H9 (cell line): ENCODE measurements around the gene KCNAB1. TPM values are rescaled to one million over a fixed set of nuclear protein-coding genes. Genes with fewer than 3 reads are reported as not detected.

Source experiments
- DNase-seq: peaks from one replicate; pipeline ENCODE4 v3.0.0-alpha.2; 2017
- H2AFZ ChIP-seq: one replicate; pipeline ENCODE4 v1.6.1; 2013; ENCODE audit warnings: mild to moderate bottlenecking, low read length, control low read depth, moderate library complexity
- H2AK5ac ChIP-seq: 2 replicates; pipeline ENCODE4 v1.6.1; 2013; ENCODE audit warnings: low read length, control low read depth, mixed read lengths; ENCODE audit not compliant: insufficient read length
- H2BK120ac ChIP-seq: one replicate; pipeline ENCODE4 v1.6.1; 2013; ENCODE audit warnings: low read depth, mild to moderate bottlenecking, low read length, control low read depth, inconsistent platforms; ENCODE audit not compliant: poor library complexity, severe bottlenecking
- H2BK12ac ChIP-seq: 2 replicates; pipeline ENCODE4 v1.6.1; 2013; ENCODE audit warnings: low read length, control low read depth, mixed read lengths, low read depth; ENCODE audit not compliant: insufficient read length
- H2BK15ac ChIP-seq: 2 replicates; pipeline ENCODE4 v1.6.1; 2013; ENCODE audit warnings: low read depth, low read length, control low read depth
- H2BK20ac ChIP-seq: one replicate; pipeline ENCODE4 v1.6.1; 2013; ENCODE audit warnings: low read depth, mild to moderate bottlenecking, low read length, control low read depth, inconsistent platforms; ENCODE audit not compliant: poor library complexity, severe bottlenecking
- H2BK5ac ChIP-seq: 2 replicates; pipeline ENCODE4 v1.6.1; 2013; ENCODE audit warnings: low read length, control low read depth, mixed read lengths; ENCODE audit not compliant: insufficient read length
- H3K14ac ChIP-seq: 2 replicates; pipeline ENCODE4 v1.6.1; 2013; ENCODE audit warnings: low read length, control low read depth; ENCODE audit not compliant: insufficient read depth
- H3K18ac ChIP-seq: 2 replicates; pipeline ENCODE4 v1.6.1; 2013; ENCODE audit warnings: low read depth, mild to moderate bottlenecking, mixed read lengths, low read length, control low read depth; ENCODE audit not compliant: insufficient read length
- H3K23ac ChIP-seq: 2 replicates; pipeline ENCODE4 v1.6.1; 2013; ENCODE audit warnings: low read length, control low read depth, mixed read lengths, low read depth; ENCODE audit not compliant: insufficient read length
- H3K23me2 ChIP-seq: 2 replicates; pipeline ENCODE4 v1.6.1; 2013; ENCODE audit warnings: low read depth, mild to moderate bottlenecking, mixed read lengths, low read length, control low read depth; ENCODE audit not compliant: insufficient read length, poor library complexity, severe bottlenecking
- H3K27ac ChIP-seq: 2 replicates; pipeline ENCODE4 v1.5.1; 2013; ENCODE audit warnings: low read length, control low read depth, mixed read lengths, low read depth; ENCODE audit not compliant: insufficient read length
- H3K27me3 ChIP-seq: 2 replicates; pipeline ENCODE4 v1.6.1; 2013; ENCODE audit warnings: low read length, control low read depth, inconsistent platforms; ENCODE audit not compliant: insufficient read depth
- H3K4ac ChIP-seq: 2 replicates; pipeline ENCODE4 v1.6.1; 2013; ENCODE audit warnings: low read depth, mild to moderate bottlenecking, control low read depth, inconsistent platforms, low read length, moderate library complexity
- H3K4me1 ChIP-seq: 2 replicates; pipeline ENCODE4 v1.6.1; 2013; ENCODE audit warnings: low read length, control low read depth, inconsistent platforms; ENCODE audit not compliant: insufficient read depth
- H3K4me2 ChIP-seq: 2 replicates; pipeline ENCODE4 v1.6.1; 2013; ENCODE audit warnings: low read length, control low read depth, mixed read lengths; ENCODE audit not compliant: insufficient read length, insufficient read depth
- H3K56ac ChIP-seq: 2 replicates; pipeline ENCODE4 v1.6.1; 2013; ENCODE audit warnings: low read depth, mild to moderate bottlenecking, mixed read lengths, low read length, control low read depth; ENCODE audit not compliant: insufficient read length
- H3K79me1 ChIP-seq: 2 replicates; pipeline ENCODE4 v1.6.1; 2013; ENCODE audit warnings: low read depth, mild to moderate bottlenecking, moderate library complexity, low read length, control low read depth, inconsistent platforms; ENCODE audit not compliant: insufficient read depth, poor library complexity, severe bottlenecking
- H3K79me2 ChIP-seq: 2 replicates; pipeline ENCODE4 v1.6.1; 2013; ENCODE audit warnings: low read length, control low read depth, inconsistent platforms; ENCODE audit not compliant: insufficient read depth
- H3K9ac ChIP-seq: 2 replicates; pipeline ENCODE4 v1.6.1; 2013; ENCODE audit warnings: low read length, control low read depth, mixed read lengths; ENCODE audit not compliant: insufficient read length; ENCODE audit errors: extremely low read depth
- H3K9me3 ChIP-seq: one replicate; pipeline ENCODE4 v1.6.1; 2013; ENCODE audit warnings: low read depth, low read length, inconsistent platforms; ENCODE audit not compliant: control insufficient read depth
- H3T11ph ChIP-seq: one replicate; pipeline ENCODE4 v1.6.1; 2013; ENCODE audit warnings: mild to moderate bottlenecking, low read length, control low read depth, inconsistent platforms
- H4K20me1 ChIP-seq: one replicate; pipeline ENCODE4 v1.6.1; 2013; ENCODE audit not compliant: control insufficient read depth, insufficient read length, insufficient read depth
- H4K5ac ChIP-seq: 2 replicates; pipeline ENCODE4 v1.6.1; 2013; ENCODE audit warnings: low read depth, mild to moderate bottlenecking, mixed read lengths, low read length, control low read depth; ENCODE audit not compliant: insufficient read length
- H4K8ac ChIP-seq: replicated peaks from 2 replicates; pipeline ENCODE4 v1.6.1; 2013; ENCODE audit warnings: low read length, control low read depth, mixed read lengths, low read depth; ENCODE audit not compliant: insufficient read length
- H4K91ac ChIP-seq: 2 replicates; pipeline ENCODE4 v1.6.1; 2013; ENCODE audit warnings: low read depth, mild to moderate bottlenecking, moderate library complexity, mixed read lengths, low read length, control low read depth; ENCODE audit not compliant: insufficient read length
- H3K27ac Mint-ChIP-seq, 3 experiments: 2 replicates in 2 of 3; 3 replicates in 1 of 3; pipeline ENCODE4 v1.8.0; 2020 to 2021; ENCODE audit warnings: mixed read lengths in 3 of 3, mild to moderate bottlenecking in 1 of 3, moderate library complexity in 1 of 3
- H3K27me3 Mint-ChIP-seq: 2 replicates; pipeline ENCODE4 v1.8.0; 2021; ENCODE audit warnings: low read depth, mild to moderate bottlenecking, moderate library complexity, mixed read lengths
- H3K36me3 Mint-ChIP-seq, 3 experiments: 2 replicates in 2 of 3; 3 replicates in 1 of 3; pipeline ENCODE4 v1.8.0; 2020 to 2021; ENCODE audit warnings: low read depth in 3 of 3, mixed read lengths in 3 of 3; ENCODE audit not compliant: insufficient read depth in 1 of 3
- H3K4me1 Mint-ChIP-seq, 2 experiments: 2 replicates each; pipeline ENCODE4 v1.8.0; 2020; ENCODE audit warnings: mixed read lengths in 2 of 2
- H3K4me3 Mint-ChIP-seq, 2 experiments: 2 replicates in 1 of 2; 3 replicates in 1 of 2; pipeline ENCODE4 v1.8.0; 2020 to 2021; ENCODE audit warnings: mild to moderate bottlenecking in 2 of 2, mixed read lengths in 2 of 2, moderate library complexity in 1 of 2
- H3K9me3 Mint-ChIP-seq, 2 experiments: 2 replicates in 1 of 2; 3 replicates in 1 of 2; pipeline ENCODE4 v1.8.0; 2020; ENCODE audit warnings: mild to moderate bottlenecking in 2 of 2, mixed read lengths in 2 of 2, moderate library complexity in 1 of 2
- CTCF ChIP-seq: fragments of 200-600 bp; sonication (generic); conservative IDR thresholded peaks from 3 replicates; pipeline ENCODE4 v1.8.0; 2021; ENCODE audit warnings: antibody characterized with exemption, mild to moderate bottlenecking
- WGBS: extraction: QIAGEN DNeasy Blood & Tissue Kit; methylation state at CpG from one replicate; pipeline ENCODE4 v1.1.7; 2013; ENCODE audit warnings: missing lambda C conversion rate, low lambda C conversion rate, mixed read lengths; ENCODE audit not compliant: insufficient read length; ENCODE audit errors: extremely low coverage; 5-methylcytosine and 5-hydroxymethylcytosine counted together
- total RNA-seq: library from RNA; stranded (reverse); gene quantifications from 2 replicates; pipeline ENCODE4 v1.2.1, GENCODE V29; 2021

The KCNAB1 gene
- total RNA-seq, 1 experiment from 2014 or later, result 3.7 TPM

- no peak overlapping the region for H2AK5ac ChIP-seq
- Mint-ChIP-seq H3K36me3 (no peaks in the 10 kb centered on the region), H3K9me3 (no peaks in the 10 kb centered on the region), H3K4me3 (no peak overlapping the region), H3K27me3 (no peaks in the 10 kb centered on the region; the same call in 1 of the 2 replicates), H3K4me1 (peaks cover 8 to 10% of the 10 kb centered on the region in 2 experiments), H3K27ac (peak overlapping the region in 1 of 3 experiments; percentile 24; a peak in 1 of 7 replicates)
- H3K23ac ChIP-seq, result no peak overlapping the region
- H2AFZ ChIP-seq, result no peak overlapping the region
- H2BK15ac ChIP-seq, result no peak overlapping the region
- H3K23me2 ChIP-seq, result no peaks in the 10 kb centered on the region
- no peaks in the 10 kb centered on the region for H3K9me3 ChIP-seq
- no peak overlapping the region for H4K91ac ChIP-seq
- H3K4me2 ChIP-seq, result no peak overlapping the region
- H3K27ac ChIP-seq, result no peak overlapping the region
- H3K4ac ChIP-seq, result no peak overlapping the region
- no peak overlapping the region for H2BK5ac ChIP-seq
- no peaks in the 10 kb centered on the region for H3K27me3 ChIP-seq
- no peaks in the 10 kb centered on the region for H3K79me2 ChIP-seq
- no peak overlapping the region for H3K9ac ChIP-seq
- H4K20me1 ChIP-seq, result no peaks in the 10 kb centered on the region
- no peak overlapping the region for H3K56ac ChIP-seq
- no peak for TF ChIP-seq CTCF
- H2BK120ac ChIP-seq, result no peak overlapping the region
- H3T11ph ChIP-seq, result no peak overlapping the region
- no peaks in the 10 kb centered on the region for H3K4me1 ChIP-seq
- no peak overlapping the region for H2BK20ac ChIP-seq
- no peak for DNase-seq
- H3K79me1 ChIP-seq, result no peaks in the 10 kb centered on the region
- WGBS, result no CpG with 5 or more reads among the region's 5 CpGs
- no peak overlapping the region for H3K14ac ChIP-seq
- no peak overlapping the region for H4K8ac ChIP-seq
- H3K18ac ChIP-seq, result no peak overlapping the region
- H2BK12ac ChIP-seq, result no peak overlapping the region
- no peak overlapping the region for H4K5ac ChIP-seq
These were observed 139.5 kb downstream of the KCNAB1 start for GRCh38 chr3:156259896-156260295.
